GM12878 (cell line): Measurements from ENCODE around the gene RNU1-2. TPM values are rescaled to one million over a fixed set of nuclear protein-coding genes. Genes with fewer than 3 reads are reported as not detected.

Experiments used
- ATAC-seq: fragments of 200-7000 bp; cut with Tn5 transposase; 3 replicates; pipeline ENCODE4 v1.9.1; 2020; ENCODE audit warnings: mild to moderate bottlenecking, moderate library complexity
- BruUV-seq: library from RNA; stranded (reverse); fragments of 400-500 nt; replicated peaks from 2 replicates; lab custom pipeline; 2021; lab: Mats Ljungman, UMichigan
- CTCF ChIA-PET: fragments of 300-600 bp; sonication (Branson Sonifier 250); formaldehyde crosslinking; extraction: SDS; loops from one replicate; lab custom pipeline; 2021; ENCODE audit warnings: inconsistent platforms; lab: Yijun Ruan, JAX
- POLR2A ChIA-PET: fragments of 350-600 bp; formaldehyde crosslinking; extraction: SDS; loops from one replicate; lab custom pipeline; 2021; ENCODE audit warnings: inconsistent platforms; lab: Charles Lee
- RAD21 ChIA-PET: fragments of 300-600 bp; sonication (Branson Sonifier 250); formaldehyde crosslinking; loops from one replicate; lab custom pipeline; 2023; ENCODE audit warnings: antibody characterized with exemption; ENCODE audit not compliant: unreplicated experiment; lab: Charles Lee
- SMC1A ChIA-PET: fragments of 300-600 bp; sonication (Branson Sonifier 250); formaldehyde crosslinking; loops from one replicate; lab custom pipeline; 2023; ENCODE audit not compliant: unreplicated experiment, uncharacterized antibody; lab: Charles Lee
- DNase-seq: peaks from one replicate; pipeline ENCODE4 v3.0.0-alpha.2; 2011; ENCODE audit warnings: low read depth, low spot score
- FAIRE-seq: peaks from 3 replicates; lab custom pipeline; 2011; peaks lifted over from hg19 to GRCh38; lab: Jason Lieb, UNC
- H2AFZ ChIP-seq: 2 replicates; pipeline ENCODE4 v1.6.0; 2011; ENCODE audit warnings: low read depth, low read length, control low read depth; ENCODE audit not compliant: control insufficient read depth
- H3K27ac ChIP-seq: 2 replicates; pipeline ENCODE4 v1.5.1; 2011; ENCODE audit warnings: control low read depth; ENCODE audit not compliant: control insufficient read depth, insufficient read depth
- H3K27me3 ChIP-seq, 2 experiments: replicated peaks in 1 of 2; 2 replicates each; pipeline versions ENCODE4 v1.6.0 to v1.6.1; 2011; ENCODE audit warnings: low read length in 1 of 2; ENCODE audit not compliant: control insufficient read depth in 2 of 2, insufficient read depth in 2 of 2
- H3K36me3 ChIP-seq, 2 experiments: 2 replicates each; pipeline ENCODE4 v1.5.1; 2011; ENCODE audit warnings: low read length in 1 of 2; ENCODE audit not compliant: control insufficient read depth in 2 of 2, insufficient read depth in 2 of 2
- H3K4me1 ChIP-seq: 2 replicates; pipeline ENCODE4 v1.6.1; 2011; ENCODE audit warnings: mild to moderate bottlenecking, low read length, moderate library complexity, mixed read lengths; ENCODE audit not compliant: control insufficient read depth, insufficient read depth
- H3K4me2 ChIP-seq: 2 replicates; pipeline ENCODE4 v1.6.0; 2011; ENCODE audit warnings: control low read depth; ENCODE audit not compliant: control insufficient read depth, insufficient read depth
- H3K4me3 ChIP-seq: fragments of 200-600 bp; sonication (generic); 2 replicates; pipeline ENCODE4 v1.5.1; 2016
- H3K79me2 ChIP-seq: 2 replicates; pipeline ENCODE4 v1.6.0; 2011; ENCODE audit warnings: low read length; ENCODE audit not compliant: control insufficient read depth, insufficient read depth
- H3K9ac ChIP-seq: 2 replicates; pipeline ENCODE4 v1.8.0; 2011; ENCODE audit warnings: low read length, control low read depth, mixed read lengths; ENCODE audit not compliant: control insufficient read depth, insufficient read depth
- H3K9me3 ChIP-seq: replicated peaks from 3 replicates; pipeline ENCODE4 v1.5.1; 2011; ENCODE audit warnings: mild to moderate bottlenecking, low read length; ENCODE audit not compliant: control insufficient read depth, insufficient read depth
- H4K20me1 ChIP-seq: 2 replicates; pipeline ENCODE4 v1.6.0; 2011; ENCODE audit not compliant: control insufficient read depth, insufficient read depth
- ASH2L ChIP-seq: fragments of 300-600, 200-600 bp; sonication (generic); IDR thresholded peaks from 2 replicates; pipeline ENCODE4 v1.6.1; 2017; ENCODE audit warnings: low read depth, mild to moderate bottlenecking, borderline replicate concordance
- CREB1 ChIP-seq: IDR thresholded peaks from 2 replicates; pipeline ENCODE4 v1.6.1; 2012; ENCODE audit warnings: low read depth, mild to moderate bottlenecking, inconsistent platforms
- HSF1 ChIP-seq: fragments of 150-350 bp; IDR thresholded peaks from 2 replicates; pipeline ENCODE4 v1.6.1; 2014; ENCODE audit warnings: mild to moderate bottlenecking, low read depth, low read length
- IRF4 ChIP-seq: IDR thresholded peaks from 2 replicates; pipeline ENCODE4 v1.6.1; 2011; ENCODE audit warnings: low read depth, low read length
- KAT2A ChIP-seq: conservative IDR thresholded peaks from 2 replicates; pipeline ENCODE4 v1.6.1; 2011; ENCODE audit warnings: low read depth, low read length; ENCODE audit not compliant: control insufficient read depth
- MAX ChIP-seq: IDR thresholded peaks from 2 replicates; pipeline ENCODE4 v1.6.1; 2012; ENCODE audit warnings: low read depth, low read length, improper control_type of control experiment
- MEF2A ChIP-seq: IDR thresholded peaks from 2 replicates; pipeline ENCODE4 v1.6.1; 2011; ENCODE audit warnings: low read depth, mild to moderate bottlenecking, low read length, moderate library complexity; ENCODE audit not compliant: insufficient read depth
- MEF2B ChIP-seq: fragments of 450-650 bp; IDR thresholded peaks from 2 replicates; pipeline ENCODE4 v1.6.1; 2018; ENCODE audit warnings: mild to moderate bottlenecking, moderate library complexity; ENCODE audit not compliant: partially characterized antibody, poor library complexity, severe bottlenecking
- MYC ChIP-seq: IDR thresholded peaks from 2 replicates; pipeline ENCODE4 v1.6.1; 2011; ENCODE audit warnings: mild to moderate bottlenecking, low read length, moderate library complexity, inconsistent platforms; ENCODE audit not compliant: insufficient read depth, insufficient replicate concordance, insufficient read length, severe bottlenecking
- NFYB ChIP-seq: IDR thresholded peaks from 2 replicates; pipeline ENCODE4 v1.6.1; 2011; ENCODE audit warnings: low read depth, mild to moderate bottlenecking, low read length, improper control_type of control experiment, moderate library complexity; ENCODE audit not compliant: insufficient read depth
- POLR2A ChIP-seq: IDR thresholded peaks from 2 replicates; pipeline ENCODE4 v1.6.1; 2011; ENCODE audit warnings: low read depth, mild to moderate bottlenecking, low read length
- PRDM15 ChIP-seq: fragments of 450-650 bp; formaldehyde crosslinking; IDR thresholded peaks from 2 replicates; pipeline ENCODE4 v1.4.0; 2020; ENCODE audit warnings: mild to moderate bottlenecking, moderate library complexity
- SREBF2 ChIP-seq: IDR thresholded peaks from 2 replicates; pipeline ENCODE4 v1.6.1; 2012; ENCODE audit warnings: mild to moderate bottlenecking, low read length
- TCF3 ChIP-seq: IDR thresholded peaks from 2 replicates; pipeline ENCODE4 v1.6.1; 2012; ENCODE audit warnings: low read depth, mild to moderate bottlenecking, low read length, borderline replicate concordance; ENCODE audit not compliant: insufficient read depth
- ZBTB33 ChIP-seq: fragments of 450-650 bp; IDR thresholded peaks from 2 replicates; pipeline ENCODE4 v1.6.1; 2017; ENCODE audit warnings: mild to moderate bottlenecking
- ZNF217 ChIP-seq: fragments of 450-650 bp; IDR thresholded peaks from 2 replicates; pipeline ENCODE4 v1.6.1; 2017; ENCODE audit warnings: antibody characterized with exemption, mild to moderate bottlenecking
- WGBS: methylation state at CpG from one replicate; pipeline ENCODE4 v1.1.6; 2016; ENCODE audit warnings: low lambda C conversion rate; ENCODE audit not compliant: insufficient replicate concordance, insufficient coverage; ENCODE audit errors: missing lambda C conversion rate; 5-methylcytosine and 5-hydroxymethylcytosine counted together
- in situ Hi-C: fragments of 300-500 bp; cut with MboI; formaldehyde crosslinking; loops from 9 replicates; pipeline ENCODE4 v1.14.3; 2018; ENCODE audit warnings: mixed read lengths
- intact Hi-C: fragments of 100-400 bp; cut with micrococcal nuclease; formaldehyde crosslinking; loops from one replicate; pipeline ENCODE4 v1.14.2; 2022; ENCODE audit not compliant: unreplicated experiment
- polyA plus RNA-seq, 11 experiments: library from polyadenylated mRNA; depleted of rRNA in 4 of 11; unstranded in 6 of 11; stranded (reverse) in 5 of 11; fragments of >200 nt; fragmentation: Nextera tagmentation in 4 of 11; fragmentation: Illumina TruSeq in 1 of 11; extraction: Ambion mirVana in 4 of 11; extraction: Trizol in 1 of 11; gene quantifications; 1 replicate in 1 of 11; 2 replicates in 10 of 11; pipeline versions ENCODE4 v1.2.1 to v1.2.3, GENCODE V29; 2011 to 2016; ENCODE audit warnings: inconsistent platforms in 2 of 11, missing spikeins in 2 of 11, low read depth in 1 of 11
- total RNA-seq, 4 experiments: library from RNA; depleted of rRNA in 3 of 4; stranded (reverse); fragments of >200 nt in 3 of 4; fragmentation: Illumina TruSeq in 1 of 4; extraction: Trizol in 1 of 4; gene quantifications; 2 replicates each; pipeline versions ENCODE4 v1.2.1 to v1.2.3, GENCODE V29; 2013 to 2021

Gene RNU1-2
- total and polyA plus RNA-seq, 10 of the 15 experiments (the other 5 are each of a cell fraction or from before 2014, with no cell fraction given): under 0.01 to 20,946 (median 4.7) TPM; not detected in 2

GRCh38 chr1:16927711-16928485 is 32.1 kb downstream of the RNU1-2 start:
- no peaks in the 10 kb centered on the region for H3K36me3 ChIP-seq
- 39% methylated on average over 13 of the region's 13 CpGs for WGBS
- no peaks in the 10 kb centered on the region for H3K9me3 ChIP-seq
- ChIA-PET RAD21 (no interaction called here), SMC1A (interaction anchor here (0.6 kb wide), 1 partner anchor 22 kb away, joined by 6 read pairs; no protein-coding TSS in a partner anchor), POLR2A (no interaction called here), CTCF (no interaction called here)
- H3K27me3 ChIP-seq: no peaks in the 10 kb centered on the region
- FAIRE-seq: no peak
- H3K4me3 ChIP-seq: no peak overlapping the region
- H2AFZ ChIP-seq: no peak overlapping the region
- no peaks in the 10 kb centered on the region for H3K4me1 ChIP-seq
- intact Hi-C loops (no loop called here), in situ Hi-C loops (no loop called here)
- H3K9ac ChIP-seq: no peak overlapping the region
- no peaks in the 10 kb centered on the region for H3K79me2 ChIP-seq
- H4K20me1 ChIP-seq: no peaks in the 10 kb centered on the region
- BruUV-seq: no TSS peak
- no peak overlapping the region for H3K27ac ChIP-seq
- no peak for DNase-seq
- H3K4me2 ChIP-seq: no peak overlapping the region
- ATAC-seq: peak; percentile 38; the same call in 1 of the 3 replicates
- TF ChIP-seq PRDM15 (CRISPR knock-in tag) (no peak), MYC (no peak), ZBTB33 (no peak), POLR2A (no peak), IRF4 (no peak), NFYB (no peak), SREBF2 (no peak), MEF2A (no peak), TCF3 (no peak), CREB1 (no peak), KAT2A (no peak), HSF1 (no peak), ZNF217 (no peak), MAX (no peak), MEF2B (no peak), ASH2L (no peak)
